Left ventricle myocardium inferior (tissue), 1 donor: ENCODE results near the gene APPL2. TPM values are rescaled to one million over a fixed set of nuclear protein-coding genes. Genes with fewer than 3 reads are reported as not detected.

ENCODE experiments used
- DNase-seq: peaks from one replicate; pipeline ENCODE4 v3.0.0-alpha.2; 2020
- H3K27ac ChIP-seq: fragments of 200-600 bp; replicated peaks from 2 replicates; pipeline ENCODE4 v1.8.0; 2021
- H3K27me3 ChIP-seq: fragments of 200-600 bp; 2 replicates; pipeline ENCODE4 v1.8.0; 2021; ENCODE audit warnings: low read depth
- H3K36me3 ChIP-seq: fragments of 200-600 bp; 2 replicates; pipeline ENCODE4 v1.8.0; 2021
- H3K4me1 ChIP-seq: fragments of 200-600 bp; 2 replicates; pipeline ENCODE4 v1.8.0; 2021
- H3K4me3 ChIP-seq: fragments of 200-600 bp; 2 replicates; pipeline ENCODE4 v1.8.0; 2021; ENCODE audit warnings: mild to moderate bottlenecking, moderate library complexity
- H3K9me3 ChIP-seq: fragments of 200-600 bp; replicated peaks from 2 replicates; pipeline ENCODE4 v1.8.0; 2021
- intact Hi-C: fragments of 100-400 bp; cut with micrococcal nuclease; formaldehyde crosslinking; loops from one replicate; pipeline ENCODE4 v1.11.0; 2022
- long read RNA-seq: library from polyadenylated mRNA; unstranded; transcript quantifications from one replicate; pipeline ENCODE4 v2.0.0, GENCODE V29; 2021
- total RNA-seq: library from RNA; stranded (reverse); fragmentation: NEBNext Ultra II Directional; extraction: Animal tissue kit (Norgen Biotek cat#: 25700); gene quantifications from one replicate; pipeline ENCODE4 v1.2.1, GENCODE V29; 2021
- TF ChIP-seq, protein P1 (sequence below): fragments of 200-600 bp; IDR thresholded peaks from 2 replicates; pipeline ENCODE4 v1.8.0; 2021; ENCODE audit warnings: antibody characterized with exemption, mild to moderate bottlenecking, borderline replicate concordance
- donor health status: DM: no; HTN: yes; CAD: no; lungs with severe emphysema.

The APPL2 gene, protein sequence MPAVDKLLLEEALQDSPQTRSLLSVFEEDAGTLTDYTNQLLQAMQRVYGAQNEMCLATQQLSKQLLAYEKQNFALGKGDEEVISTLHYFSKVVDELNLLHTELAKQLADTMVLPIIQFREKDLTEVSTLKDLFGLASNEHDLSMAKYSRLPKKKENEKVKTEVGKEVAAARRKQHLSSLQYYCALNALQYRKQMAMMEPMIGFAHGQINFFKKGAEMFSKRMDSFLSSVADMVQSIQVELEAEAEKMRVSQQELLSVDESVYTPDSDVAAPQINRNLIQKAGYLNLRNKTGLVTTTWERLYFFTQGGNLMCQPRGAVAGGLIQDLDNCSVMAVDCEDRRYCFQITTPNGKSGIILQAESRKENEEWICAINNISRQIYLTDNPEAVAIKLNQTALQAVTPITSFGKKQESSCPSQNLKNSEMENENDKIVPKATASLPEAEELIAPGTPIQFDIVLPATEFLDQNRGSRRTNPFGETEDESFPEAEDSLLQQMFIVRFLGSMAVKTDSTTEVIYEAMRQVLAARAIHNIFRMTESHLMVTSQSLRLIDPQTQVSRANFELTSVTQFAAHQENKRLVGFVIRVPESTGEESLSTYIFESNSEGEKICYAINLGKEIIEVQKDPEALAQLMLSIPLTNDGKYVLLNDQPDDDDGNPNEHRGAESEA
- 19.8 TPM for total RNA-seq
- long read RNA-seq, transcript APPL2-201 (21 exons, 3,239 nt): major isoform, 40 of 49 reads
- long read RNA-seq, partial matches to known transcripts: 3 of 49 reads
- long read RNA-seq, other reads (novel, unspliced or antisense): 4 of 49 reads

DNA sequence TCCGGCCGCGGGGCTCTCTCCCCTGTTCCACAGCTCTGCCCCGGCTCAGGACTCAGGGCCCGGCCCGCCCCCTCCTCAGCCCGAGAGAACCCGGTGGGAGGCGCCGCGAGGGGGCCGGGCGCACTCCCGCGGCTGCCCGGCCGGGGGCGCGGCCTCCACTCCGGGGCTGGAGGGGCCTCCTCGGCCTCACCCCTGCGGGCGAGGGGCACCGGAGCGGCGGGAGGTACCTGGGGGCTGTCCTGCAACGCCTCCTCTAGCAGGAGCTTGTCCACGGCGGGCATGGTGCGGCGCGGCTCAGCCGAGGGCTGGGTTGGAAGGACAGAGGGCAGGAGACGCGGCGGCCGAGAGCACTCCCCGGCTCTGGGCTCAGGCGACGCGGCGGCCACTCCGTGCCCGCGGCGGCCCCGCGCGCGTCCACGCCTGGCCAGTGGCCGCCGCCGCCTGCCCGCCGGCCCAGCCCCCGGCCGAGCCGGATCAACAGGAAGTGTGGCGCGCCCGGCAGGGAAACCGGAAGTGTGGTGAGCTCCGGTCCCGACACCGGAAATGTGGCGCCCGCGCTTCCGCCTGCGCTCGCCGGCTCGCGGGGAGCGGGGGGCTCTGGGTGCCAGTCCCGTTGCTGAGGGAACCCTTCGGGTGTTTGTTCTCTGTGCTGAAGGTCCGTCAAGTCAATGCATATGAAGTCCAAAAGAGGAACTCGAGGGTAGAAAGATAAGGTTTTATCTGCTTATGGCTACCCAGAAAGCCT lies at the start of gene APPL2:
Gene APPL2 (minus strand): TSS at position 443 of the 745 bp plus-strand sequence. CDS start 162 bp downstream, at position 281.
- Histone ChIP-seq H3K36me3 (no peaks in the 10 kb centered on the region), H3K4me1 (peaks cover 49% of the 10 kb centered on the region), H3K9me3 (no peaks in the 10 kb centered on the region), H3K4me3 (peak within 1 kb of the TSS; percentile 91), H3K27ac (peak within 1 kb of the TSS; percentile 98), H3K27me3 (no peaks in the 10 kb centered on the region)
- DNase-seq: peak; percentile 92
- TF ChIP-seq, protein P1, sequence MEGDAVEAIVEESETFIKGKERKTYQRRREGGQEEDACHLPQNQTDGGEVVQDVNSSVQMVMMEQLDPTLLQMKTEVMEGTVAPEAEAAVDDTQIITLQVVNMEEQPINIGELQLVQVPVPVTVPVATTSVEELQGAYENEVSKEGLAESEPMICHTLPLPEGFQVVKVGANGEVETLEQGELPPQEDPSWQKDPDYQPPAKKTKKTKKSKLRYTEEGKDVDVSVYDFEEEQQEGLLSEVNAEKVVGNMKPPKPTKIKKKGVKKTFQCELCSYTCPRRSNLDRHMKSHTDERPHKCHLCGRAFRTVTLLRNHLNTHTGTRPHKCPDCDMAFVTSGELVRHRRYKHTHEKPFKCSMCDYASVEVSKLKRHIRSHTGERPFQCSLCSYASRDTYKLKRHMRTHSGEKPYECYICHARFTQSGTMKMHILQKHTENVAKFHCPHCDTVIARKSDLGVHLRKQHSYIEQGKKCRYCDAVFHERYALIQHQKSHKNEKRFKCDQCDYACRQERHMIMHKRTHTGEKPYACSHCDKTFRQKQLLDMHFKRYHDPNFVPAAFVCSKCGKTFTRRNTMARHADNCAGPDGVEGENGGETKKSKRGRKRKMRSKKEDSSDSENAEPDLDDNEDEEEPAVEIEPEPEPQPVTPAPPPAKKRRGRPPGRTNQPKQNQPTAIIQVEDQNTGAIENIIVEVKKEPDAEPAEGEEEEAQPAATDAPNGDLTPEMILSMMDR: peak; percentile 60
- intact Hi-C loops: no loop called here

DNA sequence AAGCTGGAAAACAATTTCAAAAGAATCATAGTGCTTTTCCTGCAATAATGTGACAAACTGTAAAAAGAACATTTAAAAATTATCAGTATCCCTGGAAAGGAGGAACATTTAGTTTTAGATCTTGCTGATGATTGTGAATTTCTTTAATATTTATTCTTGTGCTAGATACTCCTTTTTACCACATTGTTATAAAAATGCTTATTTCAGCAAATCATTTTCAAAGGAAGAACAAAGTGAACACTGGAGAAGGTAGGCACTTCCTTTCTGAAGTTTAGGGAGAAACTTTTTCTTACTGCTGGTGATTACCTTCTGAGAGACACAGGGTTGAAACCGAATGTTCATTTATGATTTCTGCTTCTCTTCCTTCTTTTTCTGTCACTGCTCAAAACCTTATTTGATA lies 49.4 kb upstream of the APPL2 start:
- TF ChIP-seq, protein P1: no peak
- H3K36me3 ChIP-seq: no peaks in the 10 kb centered on the region
- no peak overlapping the region for H3K27ac ChIP-seq
- H3K4me1 ChIP-seq: no peaks in the 10 kb centered on the region
- no peak for DNase-seq
- no peaks in the 10 kb centered on the region for H3K9me3 ChIP-seq
- intact Hi-C loops: no loop called here
- no peak overlapping the region for H3K4me3 ChIP-seq
- H3K27me3 ChIP-seq: peaks cover 38% of the 10 kb centered on the region

DNA sequence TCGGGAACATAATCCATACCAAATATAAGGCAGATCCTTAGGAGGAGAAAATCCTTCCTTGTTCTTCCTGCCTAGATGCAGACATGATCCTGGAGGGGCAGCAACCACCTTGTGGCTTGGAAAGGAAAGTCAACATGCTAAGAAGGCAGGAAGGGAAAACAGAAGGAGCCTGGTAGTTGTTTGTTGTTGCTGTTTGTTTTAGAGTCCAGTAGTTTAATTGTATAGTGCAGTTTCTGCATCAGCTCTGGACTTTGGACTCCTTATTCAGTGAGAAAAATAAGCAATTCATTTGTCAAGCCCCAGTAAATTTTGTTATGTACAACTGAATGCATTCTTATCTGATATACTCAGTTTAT lies 45.7 kb upstream of the APPL2 start:
- intact Hi-C loops: no loop called here
- Histone ChIP-seq H3K27me3 (peaks cover 22% of the 10 kb centered on the region), H3K4me3 (no peak overlapping the region), H3K27ac (no peak overlapping the region), H3K9me3 (no peaks in the 10 kb centered on the region), H3K36me3 (no peaks in the 10 kb centered on the region), H3K4me1 (no peaks in the 10 kb centered on the region)
- DNase-seq: no peak
- TF ChIP-seq, protein P1: no peak

DNA sequence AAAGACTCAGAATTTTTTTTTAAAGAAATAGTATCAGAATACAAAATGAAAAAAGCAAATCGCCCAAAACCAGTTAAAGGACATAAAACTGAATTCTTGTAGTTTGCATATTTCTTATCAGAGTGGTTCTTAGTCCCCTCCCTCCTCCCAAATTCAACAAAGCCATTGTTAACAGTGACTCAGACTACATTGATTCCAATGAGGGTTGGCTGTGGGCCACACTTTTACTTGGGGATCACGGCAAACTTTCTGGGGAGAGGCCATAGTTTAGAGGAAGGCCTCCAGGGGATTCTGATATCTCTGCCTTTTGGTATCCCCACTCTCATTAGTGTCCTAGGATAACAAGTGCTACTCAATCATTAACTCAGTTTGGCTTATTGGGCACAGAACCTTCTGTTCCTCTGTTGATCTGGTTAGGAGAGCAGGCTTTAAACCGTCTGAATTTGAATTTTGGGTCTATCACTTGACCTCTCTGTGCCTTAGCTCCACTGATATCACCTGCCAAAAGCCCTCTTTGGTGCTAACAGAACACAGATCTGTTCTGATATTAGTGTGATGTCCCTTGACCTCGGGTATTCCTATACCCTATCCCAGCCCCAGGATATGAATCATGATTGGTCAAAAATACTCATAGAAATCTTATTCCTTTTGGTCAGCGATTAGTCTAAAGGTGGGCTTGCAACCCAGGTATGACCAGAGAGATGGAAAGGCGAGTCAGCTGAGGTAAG lies 45.2 kb upstream of the APPL2 start:
- DNase-seq: no peak
- no peaks in the 10 kb centered on the region for H3K4me1 ChIP-seq
- H3K4me3 ChIP-seq: no peak overlapping the region
- H3K27ac ChIP-seq: no peak overlapping the region
- H3K9me3 ChIP-seq: no peaks in the 10 kb centered on the region
- peaks cover 21% of the 10 kb centered on the region for H3K27me3 ChIP-seq
- H3K36me3 ChIP-seq: no peaks in the 10 kb centered on the region
- TF ChIP-seq, protein P1: no peak
- intact Hi-C loops: no loop called here
